ENCODE measurements around the gene CCT8L2.
"Not testable (repeated sequence)": the region's sequence is repeated elsewhere in the genome, so short reads cannot be mapped to it uniquely, and the experiment has no call there.

The CCT8L2 gene

GRCh38 chr22:16558376-16558945 is 34.1 kb downstream of the CCT8L2 start:
- DNase-seq (ENCODE audit: low spot score), result not testable (repeated sequence)

GRCh38 chr22:16557511-16557910 is 35.1 kb downstream of the CCT8L2 start:
- DNase-seq (ENCODE audit: low spot score), result not testable (repeated sequence)

- DNase-seq (ENCODE audit: low spot score), result not testable (repeated sequence)
These were observed 37.3 kb downstream of the CCT8L2 start for GRCh38 chr22:16555077-16555994.

- not testable (repeated sequence) for DNase-seq (ENCODE audit: low spot score)
These were observed 49.3 kb downstream of the CCT8L2 start for GRCh38 chr22:16543310-16543709.
